ENCODE data around the gene ADAMTS17.

The ADAMTS17 gene

GRCh38 chr15:99993681-99994131, 348.1 kb downstream of the ADAMTS17 start:
- DNase-seq (ENCODE audit: insufficient read length): no peak
- no peak for TF ChIP-seq POLR2A (IDR thresholded peaks at IDR 0.05; ENCODE audit: low read depth, low read length)
- no peak for TF ChIP-seq TAF1 (IDR thresholded peaks at IDR 0.05; ENCODE audit: borderline replicate concordance, low read depth, low read length)
- TF ChIP-seq POLR2AphosphoS5 (IDR thresholded peaks at IDR 0.05; ENCODE audit: low read depth, low read length): no peak
- FAIRE-seq: no peak

- FAIRE-seq: no peak
- DNase-seq (ENCODE audit: insufficient read length): no peak
- no peak for TF ChIP-seq TAF1 (IDR thresholded peaks at IDR 0.05; ENCODE audit: borderline replicate concordance, low read depth, low read length)
Observed at GRCh38 chr15:99993262-99993661, 348.5 kb downstream of the ADAMTS17 start.

- no peak for TF ChIP-seq POLR2AphosphoS5 (IDR thresholded peaks at IDR 0.05; ENCODE audit: low read depth, low read length)
- no peak for TF ChIP-seq TAF1 (IDR thresholded peaks at IDR 0.05; ENCODE audit: borderline replicate concordance, low read depth, low read length)
- no peak for TF ChIP-seq POLR2A (IDR thresholded peaks at IDR 0.05; ENCODE audit: low read depth, low read length)
- DNase-seq (ENCODE audit: insufficient read length): no peak
- no peak for FAIRE-seq
Observed at GRCh38 chr15:99992611-99993231, 349.1 kb downstream of the ADAMTS17 start.

GRCh38 chr15:99989095-99989494, 352.7 kb downstream of the ADAMTS17 start:
- no peak for DNase-seq (ENCODE audit: insufficient read length)
- TF ChIP-seq POLR2AphosphoS5 (IDR thresholded peaks at IDR 0.05; ENCODE audit: low read depth, low read length) (no peak), TAF1 (IDR thresholded peaks at IDR 0.05; ENCODE audit: borderline replicate concordance, low read depth, low read length) (no peak), POLR2A (IDR thresholded peaks at IDR 0.05; ENCODE audit: low read depth, low read length) (no peak)
- no peak for FAIRE-seq

GRCh38 chr15:99987701-99988100, 354.1 kb downstream of the ADAMTS17 start:
- DNase-seq (ENCODE audit: insufficient read length): no peak
- FAIRE-seq: no peak
- TF ChIP-seq TAF1 (IDR thresholded peaks at IDR 0.05; ENCODE audit: borderline replicate concordance, low read depth, low read length) (no peak), POLR2AphosphoS5 (IDR thresholded peaks at IDR 0.05; ENCODE audit: low read depth, low read length) (no peak), POLR2A (IDR thresholded peaks at IDR 0.05; ENCODE audit: low read depth, low read length) (no peak)

GRCh38 chr15:99987119-99987506, 354.7 kb downstream of the ADAMTS17 start:
- DNase-seq (ENCODE audit: insufficient read length) (no peak), FAIRE-seq (no peak)
- no peak for TF ChIP-seq POLR2A (IDR thresholded peaks at IDR 0.05; ENCODE audit: low read depth, low read length)
- no peak for TF ChIP-seq TAF1 (IDR thresholded peaks at IDR 0.05; ENCODE audit: borderline replicate concordance, low read depth, low read length)
- no peak for TF ChIP-seq POLR2AphosphoS5 (IDR thresholded peaks at IDR 0.05; ENCODE audit: low read depth, low read length)

- TF ChIP-seq POLR2AphosphoS5 (IDR thresholded peaks at IDR 0.05; ENCODE audit: low read depth, low read length): no peak
- TF ChIP-seq POLR2A (IDR thresholded peaks at IDR 0.05; ENCODE audit: low read depth, low read length): no peak
- TF ChIP-seq TAF1 (IDR thresholded peaks at IDR 0.05; ENCODE audit: borderline replicate concordance, low read depth, low read length): no peak
- DNase-seq (ENCODE audit: insufficient read length) (no peak), FAIRE-seq (no peak)
Observed at GRCh38 chr15:99986297-99987118, 355.3 kb downstream of the ADAMTS17 start.

- TF ChIP-seq POLR2AphosphoS5 (IDR thresholded peaks at IDR 0.05; ENCODE audit: low read depth, low read length) (no peak), POLR2A (IDR thresholded peaks at IDR 0.05; ENCODE audit: low read depth, low read length) (no peak), TAF1 (IDR thresholded peaks at IDR 0.05; ENCODE audit: borderline replicate concordance, low read depth, low read length) (no peak)
- DNase-seq (ENCODE audit: insufficient read length) (no peak), FAIRE-seq (no peak)
Observed at GRCh38 chr15:99985878-99986277, 355.9 kb downstream of the ADAMTS17 start.

GRCh38 chr15:99984491-99985243, 357.1 kb downstream of the ADAMTS17 start:
- DNase-seq (ENCODE audit: insufficient read length): no peak
- no peak for FAIRE-seq
- TF ChIP-seq TAF1 (IDR thresholded peaks at IDR 0.05; ENCODE audit: borderline replicate concordance, low read depth, low read length) (no peak), POLR2A (IDR thresholded peaks at IDR 0.05; ENCODE audit: low read depth, low read length) (no peak), POLR2AphosphoS5 (IDR thresholded peaks at IDR 0.05; ENCODE audit: low read depth, low read length) (no peak)

GRCh38 chr15:99983886-99984286, 357.9 kb downstream of the ADAMTS17 start:
- TF ChIP-seq POLR2AphosphoS5 (IDR thresholded peaks at IDR 0.05; ENCODE audit: low read depth, low read length) (no peak), TAF1 (IDR thresholded peaks at IDR 0.05; ENCODE audit: borderline replicate concordance, low read depth, low read length) (no peak), POLR2A (IDR thresholded peaks at IDR 0.05; ENCODE audit: low read depth, low read length) (no peak)
- FAIRE-seq: no peak
- no peak for DNase-seq (ENCODE audit: insufficient read length)

- FAIRE-seq (no peak), DNase-seq (ENCODE audit: insufficient read length) (no peak)
- TF ChIP-seq TAF1 (IDR thresholded peaks at IDR 0.05; ENCODE audit: borderline replicate concordance, low read depth, low read length) (no peak), POLR2AphosphoS5 (IDR thresholded peaks at IDR 0.05; ENCODE audit: low read depth, low read length) (no peak), POLR2A (IDR thresholded peaks at IDR 0.05; ENCODE audit: low read depth, low read length) (no peak)
Observed at GRCh38 chr15:99983171-99983885, 358.4 kb downstream of the ADAMTS17 start.
